Measurements from ENCODE around the gene GMEB2.
A peak's percentile ranks its signal among the peaks of the same experiment; 100 is the strongest.

GMEB2 gene

DNA sequence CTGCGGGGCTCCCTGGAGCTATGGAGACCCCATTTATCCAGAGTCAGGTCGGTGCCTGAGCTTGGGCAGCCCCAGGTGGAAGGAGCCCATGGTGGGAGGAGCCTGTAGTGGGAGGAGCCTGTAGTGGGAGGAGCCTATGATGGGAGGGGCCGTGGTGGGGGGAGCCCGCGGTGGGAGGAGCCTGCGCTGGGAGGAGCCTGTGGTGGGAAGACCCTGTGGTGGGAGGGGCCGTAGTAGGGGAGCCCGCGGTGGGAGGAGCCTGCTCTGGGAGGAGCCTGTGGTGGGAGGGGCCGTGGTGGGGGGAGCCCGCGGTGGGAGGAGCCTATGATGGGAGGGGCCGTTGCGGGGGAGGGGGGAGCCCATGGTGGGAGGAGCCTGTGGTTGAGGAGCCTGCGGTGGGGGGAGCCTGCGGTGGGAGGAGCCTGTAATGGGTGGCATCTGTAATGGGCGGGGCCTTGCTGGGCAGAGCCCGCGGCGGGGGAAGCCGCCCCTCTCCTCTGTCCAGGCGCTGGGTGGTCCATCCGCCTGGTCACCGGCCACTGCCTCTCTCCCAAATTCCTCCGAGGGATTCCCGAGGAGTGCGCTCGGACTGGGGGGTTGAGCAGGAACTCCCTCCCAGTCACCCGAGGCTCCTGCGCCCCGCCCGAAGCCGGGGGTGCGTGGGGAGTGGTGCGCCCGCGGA is 73.5 kb downstream of the GMEB2 start:
- DNase-seq, result peak; percentile 89
- Histone ChIP-seq H3K4ac (ENCODE audit: low read depth in 1 of 2, low read length in 2 of 2) (peak overlapping the region in 1 of 2 experiments; percentile 63), H3K9me3 (ENCODE audit: control insufficient read depth, low read length) (no peaks in the 10 kb centered on the region), H3K23ac (ENCODE audit: low read length in 2 of 2) (peak overlapping the region in 1 of 2 experiments; percentile 87), H3K36me3 (ENCODE audit: control insufficient read depth in 1 of 2, insufficient read depth in 2 of 2, low read depth in 1 of 2, low read length in 2 of 2) (peaks cover under 1 to 11% of the 10 kb centered on the region in 2 experiments), H4K8ac (ENCODE audit: low read length) (peak overlapping the region; percentile 84), H3K27ac (ENCODE audit: low read length, poor library complexity, severe bottlenecking) (no peak overlapping the region), H3K18ac (ENCODE audit: low read depth in 1 of 2, low read length in 2 of 2) (peak overlapping the region; percentile 75 to 90), H3K4me1 (ENCODE audit: control insufficient read depth, insufficient read depth, low read depth, low read length) (peaks cover 24% of the 10 kb centered on the region), H2BK12ac (ENCODE audit: low read length in 2 of 2) (peak overlapping the region in 1 of 2 experiments; percentile 15), H2AFZ (ENCODE audit: low read depth, low read length) (no peak overlapping the region), H3K27me3 (ENCODE audit: control insufficient read depth in 1 of 2, insufficient read depth in 1 of 2, low read length in 2 of 2) (peaks cover 5 to 32% of the 10 kb centered on the region in 2 experiments), H2BK5ac (ENCODE audit: low read depth, low read length, poor library complexity, severe bottlenecking) (no peak overlapping the region), H2BK15ac (ENCODE audit: low read depth, poor library complexity, severe bottlenecking) (peak overlapping the region; percentile 91), H3K4me3 (ENCODE audit: insufficient read depth in 1 of 2, low read depth in 1 of 2, low read length in 2 of 2) (peak overlapping the region; percentile 64 to 74), H3K4me2 (ENCODE audit: low read length, poor library complexity, severe bottlenecking) (peak overlapping the region; percentile 88), H4K91ac (ENCODE audit: low read length) (no peak overlapping the region), H2BK120ac (ENCODE audit: low read depth, low read length) (peak overlapping the region; percentile 62), H2AK5ac (ENCODE audit: low read length, severe bottlenecking) (no peak overlapping the region), H3K9ac (ENCODE audit: low read length) (peak overlapping the region; percentile 48), H3K79me1 (replicated peaks; ENCODE audit: low read length, poor library complexity, severe bottlenecking) (no peaks in the 10 kb centered on the region), H3K14ac (ENCODE audit: low read length in 2 of 2) (no peak overlapping the region)
- 2% methylated on average over 37 of the region's 37 CpGs for WGBS

DNA sequence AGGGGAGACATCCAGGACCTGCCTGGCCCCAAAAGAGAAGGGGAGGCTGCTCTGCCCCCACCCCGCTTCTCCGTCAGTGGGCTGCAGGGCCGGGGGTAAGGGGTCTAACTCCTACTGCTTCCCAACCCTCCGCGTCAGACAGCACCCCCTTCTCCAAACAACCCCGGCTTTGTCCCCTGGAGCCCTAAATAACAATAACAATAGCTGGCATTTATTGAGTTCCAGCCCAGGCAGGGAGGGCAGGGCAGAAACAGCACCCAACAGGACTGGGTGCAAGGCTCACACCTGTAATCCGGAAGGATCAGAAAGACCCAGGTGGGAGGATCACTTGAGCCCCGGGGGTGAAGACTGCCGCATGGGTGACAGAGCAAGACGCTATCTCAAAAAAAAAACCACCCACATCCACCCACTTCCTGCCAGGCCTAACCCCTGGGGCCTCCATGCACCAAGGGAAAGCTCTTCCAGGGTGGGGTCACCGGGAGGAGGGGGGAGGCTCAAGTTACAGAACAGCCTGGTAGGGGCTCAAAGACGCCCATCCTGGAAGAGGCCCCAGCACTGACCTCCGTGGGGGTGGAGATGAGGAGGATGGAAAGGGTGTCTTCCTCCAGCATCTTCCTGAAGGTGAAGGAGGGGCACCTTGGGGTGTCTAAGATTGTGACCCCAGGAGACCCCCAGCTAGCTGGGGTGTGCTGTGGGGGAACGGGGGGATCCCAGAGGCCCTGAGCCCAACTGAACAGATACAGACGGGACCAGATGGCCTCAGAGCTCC is 74.2 kb downstream of the GMEB2 start:
- Histone ChIP-seq H3K4me3 (ENCODE audit: insufficient read depth in 1 of 2, low read depth in 1 of 2, low read length in 2 of 2) (no peak overlapping the region), H3K4me1 (ENCODE audit: control insufficient read depth, insufficient read depth, low read depth, low read length) (peaks cover 27% of the 10 kb centered on the region), H3K9ac (ENCODE audit: low read length) (no peak overlapping the region), H3K4ac (ENCODE audit: low read depth in 1 of 2, low read length in 2 of 2) (no peak overlapping the region), H2BK15ac (ENCODE audit: low read depth, poor library complexity, severe bottlenecking) (peak overlapping the region; percentile 74), H3K9me3 (ENCODE audit: control insufficient read depth, low read length) (no peaks in the 10 kb centered on the region), H3K27me3 (ENCODE audit: control insufficient read depth in 1 of 2, insufficient read depth in 1 of 2, low read length in 2 of 2) (peaks cover 11 to 40% of the 10 kb centered on the region in 2 experiments), H4K91ac (ENCODE audit: low read length) (no peak overlapping the region), H3K14ac (ENCODE audit: low read length in 2 of 2) (no peak overlapping the region), H2AFZ (ENCODE audit: low read depth, low read length) (no peak overlapping the region), H3K4me2 (ENCODE audit: low read length, poor library complexity, severe bottlenecking) (no peak overlapping the region), H2AK5ac (ENCODE audit: low read length, severe bottlenecking) (no peak overlapping the region), H3K36me3 (ENCODE audit: control insufficient read depth in 1 of 2, insufficient read depth in 2 of 2, low read depth in 1 of 2, low read length in 2 of 2) (peaks cover 0 to 10% of the 10 kb centered on the region in 2 experiments), H2BK5ac (ENCODE audit: low read depth, low read length, poor library complexity, severe bottlenecking) (no peak overlapping the region), H2BK12ac (ENCODE audit: low read length in 2 of 2) (no peak overlapping the region), H3K23ac (ENCODE audit: low read length in 2 of 2) (no peak overlapping the region), H2BK120ac (ENCODE audit: low read depth, low read length) (no peak overlapping the region), H3K27ac (ENCODE audit: low read length, poor library complexity, severe bottlenecking) (no peak overlapping the region), H4K8ac (ENCODE audit: low read length) (peak overlapping the region; percentile 19), H3K79me1 (replicated peaks; ENCODE audit: low read length, poor library complexity, severe bottlenecking) (no peaks in the 10 kb centered on the region), H3K18ac (ENCODE audit: low read depth in 1 of 2, low read length in 2 of 2) (peak overlapping the region in 1 of 2 experiments; percentile 14)
- DNase-seq, result no peak
- 46% methylated on average over 11 of the region's 15 CpGs for WGBS

DNA sequence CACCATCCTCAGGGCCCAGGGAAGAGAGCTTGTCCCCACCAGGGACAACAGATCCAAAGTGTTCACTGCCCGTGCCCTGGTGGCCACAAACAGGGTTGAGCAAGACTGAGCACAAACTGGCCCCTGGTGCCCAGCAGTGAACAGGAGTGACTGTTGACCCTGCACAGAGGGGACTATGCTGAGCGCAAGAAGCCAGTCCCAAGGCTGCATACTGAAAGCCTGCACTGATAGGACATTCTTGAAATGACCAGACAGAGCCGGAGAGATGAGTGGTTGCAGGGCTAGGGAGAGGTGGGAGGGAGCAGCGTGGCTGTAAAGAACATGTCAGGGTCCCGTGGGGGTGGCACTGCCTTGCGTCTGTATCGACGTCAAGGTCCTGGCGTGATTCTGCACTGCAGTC is 75.8 kb downstream of the GMEB2 start:
- Histone ChIP-seq H3K14ac (ENCODE audit: low read length in 2 of 2) (no peak overlapping the region), H3K18ac (ENCODE audit: low read depth in 1 of 2, low read length in 2 of 2) (no peak overlapping the region), H4K91ac (ENCODE audit: low read length) (no peak overlapping the region), H2BK5ac (ENCODE audit: low read depth, low read length, poor library complexity, severe bottlenecking) (no peak overlapping the region), H3K23ac (ENCODE audit: low read length in 2 of 2) (no peak overlapping the region), H2AK5ac (ENCODE audit: low read length, severe bottlenecking) (no peak overlapping the region), H3K4me1 (ENCODE audit: control insufficient read depth, insufficient read depth, low read depth, low read length) (peaks cover 39% of the 10 kb centered on the region), H3K36me3 (ENCODE audit: control insufficient read depth in 1 of 2, insufficient read depth in 2 of 2, low read depth in 1 of 2, low read length in 2 of 2) (peaks cover 0 to 7% of the 10 kb centered on the region in 2 experiments), H3K79me1 (replicated peaks; ENCODE audit: low read length, poor library complexity, severe bottlenecking) (no peaks in the 10 kb centered on the region), H2BK12ac (ENCODE audit: low read length in 2 of 2) (no peak overlapping the region), H3K4ac (ENCODE audit: low read depth in 1 of 2, low read length in 2 of 2) (no peak overlapping the region), H4K8ac (ENCODE audit: low read length) (no peak overlapping the region), H3K27me3 (ENCODE audit: control insufficient read depth in 1 of 2, insufficient read depth in 1 of 2, low read length in 2 of 2) (peaks cover 11 to 53% of the 10 kb centered on the region in 2 experiments), H3K27ac (ENCODE audit: low read length, poor library complexity, severe bottlenecking) (no peak overlapping the region), H2AFZ (ENCODE audit: low read depth, low read length) (no peak overlapping the region), H2BK120ac (ENCODE audit: low read depth, low read length) (no peak overlapping the region), H2BK15ac (ENCODE audit: low read depth, poor library complexity, severe bottlenecking) (no peak overlapping the region), H3K9me3 (ENCODE audit: control insufficient read depth, low read length) (no peaks in the 10 kb centered on the region), H3K4me2 (ENCODE audit: low read length, poor library complexity, severe bottlenecking) (no peak overlapping the region), H3K9ac (ENCODE audit: low read length) (no peak overlapping the region), H3K4me3 (ENCODE audit: insufficient read depth in 1 of 2, low read depth in 1 of 2, low read length in 2 of 2) (no peak overlapping the region)
- DNase-seq, result peak; percentile 45
- 42% methylated on average over 9 of the region's 9 CpGs for WGBS

DNA sequence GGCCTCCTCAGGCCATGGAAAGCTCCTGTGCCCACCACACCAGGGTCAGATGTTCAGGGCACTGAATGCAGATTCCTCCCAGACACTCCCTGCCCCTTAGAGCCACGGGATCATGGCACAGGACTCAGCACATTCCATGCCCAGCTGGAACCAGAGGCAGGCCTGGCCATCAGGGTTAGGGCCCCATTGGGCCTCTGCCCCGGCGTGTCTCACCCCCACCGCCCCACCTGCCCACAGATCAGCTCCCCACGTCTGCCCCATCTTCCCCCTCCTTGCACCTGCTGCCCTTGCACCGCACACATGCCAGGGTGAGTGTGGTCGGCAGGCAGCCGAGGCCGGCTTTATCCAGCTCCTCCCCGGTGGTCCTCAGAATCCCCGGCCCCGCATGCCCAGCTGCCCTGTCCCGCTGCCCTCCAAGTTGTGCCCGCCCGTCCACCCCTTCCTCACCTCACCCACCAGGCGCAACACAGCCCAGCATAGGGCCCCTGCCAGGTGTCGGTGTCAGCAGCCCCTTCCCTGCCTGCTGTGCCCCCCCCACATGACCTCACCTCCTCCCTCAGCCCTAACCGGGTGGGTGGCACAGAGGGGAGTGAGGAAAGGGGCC is 77.1 kb downstream of the GMEB2 start:
- Histone ChIP-seq H3K79me1 (replicated peaks; ENCODE audit: low read length, poor library complexity, severe bottlenecking) (no peaks in the 10 kb centered on the region), H3K18ac (ENCODE audit: low read depth in 1 of 2, low read length in 2 of 2) (no peak overlapping the region)
- 90% methylated on average over 11 of the region's 18 CpGs for WGBS

More for the DNA sequence above, 77.1 kb downstream of the GMEB2 start:
- H2AFZ ChIP-seq (ENCODE audit: low read depth, low read length), result no peak overlapping the region
- no peak overlapping the region for H3K23ac ChIP-seq (ENCODE audit: low read length in 2 of 2)
- H3K9me3 ChIP-seq (ENCODE audit: control insufficient read depth, low read length), result no peaks in the 10 kb centered on the region
- no peak overlapping the region for H2BK120ac ChIP-seq (ENCODE audit: low read depth, low read length)
- peaks cover 11 to 66% of the 10 kb centered on the region in 2 experiments for H3K27me3 ChIP-seq (ENCODE audit: control insufficient read depth in 1 of 2, insufficient read depth in 1 of 2, low read length in 2 of 2)
- DNase-seq, result no peak
- H3K9ac ChIP-seq (ENCODE audit: low read length), result no peak overlapping the region
- H3K4me3 ChIP-seq (ENCODE audit: insufficient read depth in 1 of 2, low read depth in 1 of 2, low read length in 2 of 2), result no peak overlapping the region
- H4K8ac ChIP-seq (ENCODE audit: low read length), result no peak overlapping the region
- no peak overlapping the region for H3K14ac ChIP-seq (ENCODE audit: low read length in 2 of 2)
- no peak overlapping the region for H2BK5ac ChIP-seq (ENCODE audit: low read depth, low read length, poor library complexity, severe bottlenecking)
- H3K4me2 ChIP-seq (ENCODE audit: low read length, poor library complexity, severe bottlenecking), result no peak overlapping the region
- no peak overlapping the region for H2BK15ac ChIP-seq (ENCODE audit: low read depth, poor library complexity, severe bottlenecking)
- H3K4me1 ChIP-seq (ENCODE audit: control insufficient read depth, insufficient read depth, low read depth, low read length), result peaks cover 34% of the 10 kb centered on the region
- no peak overlapping the region for H2BK12ac ChIP-seq (ENCODE audit: low read length in 2 of 2)
- H4K91ac ChIP-seq (ENCODE audit: low read length), result no peak overlapping the region
- H3K27ac ChIP-seq (ENCODE audit: low read length, poor library complexity, severe bottlenecking), result no peak overlapping the region
- H3K36me3 ChIP-seq (ENCODE audit: control insufficient read depth in 1 of 2, insufficient read depth in 2 of 2, low read depth in 1 of 2, low read length in 2 of 2), result no peaks in the 10 kb centered on the region
- no peak overlapping the region for H3K4ac ChIP-seq (ENCODE audit: low read depth in 1 of 2, low read length in 2 of 2)
- no peak overlapping the region for H2AK5ac ChIP-seq (ENCODE audit: low read length, severe bottlenecking)
